Small intestine (tissue), 7 donors: Measurements from ENCODE around the gene GABRR2. TPM values are rescaled to one million over a fixed set of nuclear protein-coding genes. Genes with fewer than 3 reads are reported as not detected.
"Not testable (repeated sequence)": the region's sequence is repeated elsewhere in the genome, so short reads cannot be mapped to it uniquely, and the experiment has no call there.

Experiments
- DNase-seq, 2 donors: peaks; one replicate each; pipeline versions ENCODE4 v3.0.0 to v3.0.0-alpha.2; 2013
- FAIRE-seq: peaks from 2 replicates; lab custom pipeline; 2012; peaks lifted over from hg19 to GRCh38; lab: Jason Lieb, UNC
- H3K27ac ChIP-seq, 3 donors: one replicate each; pipeline ENCODE4 v1.5.1; 2013; ENCODE audit warnings: low read length in 2 of 3, mild to moderate bottlenecking in 2 of 3, control low read depth in 1 of 3, inconsistent platforms in 1 of 3, low read depth in 1 of 3, moderate library complexity in 1 of 3
- H3K27me3 ChIP-seq, 3 donors: one replicate each; pipeline ENCODE4 v1.6.1; 2013; ENCODE audit warnings: low read length in 3 of 3, inconsistent platforms in 1 of 3; ENCODE audit not compliant: control insufficient read depth in 3 of 3, insufficient read depth in 3 of 3
- H3K36me3 ChIP-seq, 3 donors: one replicate each; pipeline ENCODE4 v1.6.1; 2013; ENCODE audit warnings: low read length in 3 of 3, inconsistent platforms in 1 of 3, low read depth in 1 of 3, mild to moderate bottlenecking in 1 of 3, moderate library complexity in 1 of 3; ENCODE audit not compliant: control insufficient read depth in 3 of 3, insufficient read depth in 2 of 3
- H3K4me1 ChIP-seq, 3 donors: one replicate each; pipeline ENCODE4 v1.6.1; 2013; ENCODE audit warnings: low read length in 2 of 3, inconsistent platforms in 1 of 3, low read depth in 1 of 3, mild to moderate bottlenecking in 1 of 3, moderate library complexity in 1 of 3; ENCODE audit not compliant: control insufficient read depth in 3 of 3, insufficient read depth in 2 of 3
- H3K4me3 ChIP-seq, 3 donors: one replicate each; pipeline ENCODE4 v1.5.1; 2013; ENCODE audit warnings: low read length in 3 of 3, control low read depth in 1 of 3, inconsistent platforms in 1 of 3, low read depth in 1 of 3, mild to moderate bottlenecking in 1 of 3, moderate library complexity in 1 of 3
- H3K9me3 ChIP-seq, 2 donors: one replicate each; pipeline ENCODE4 v1.6.1; 2013; ENCODE audit warnings: low read depth in 1 of 2, low read length in 1 of 2; ENCODE audit not compliant: control insufficient read depth in 2 of 2, insufficient read depth in 1 of 2
- WGBS, 3 donors: extraction: QIAGEN DNeasy Blood & Tissue Kit; methylation state at CpG; one replicate each; pipeline ENCODE4 v1.1.7; 2013; 5-methylcytosine and 5-hydroxymethylcytosine counted together
- polyA plus RNA-seq, 4 donors: library from polyadenylated mRNA; stranded (reverse) in 3 of 4; unstranded in 1 of 4; fragments of 200-250 nt in 3 of 4; fragments of 120-200 nt in 1 of 4; gene quantifications; one replicate each; pipeline versions ENCODE4 v1.2.1 to v1.2.3, GENCODE V29; 2013
- donor health status: healthy with polysubstance abuse.
- donor health status: control.
- donor health status: control.
- donor health status: Bipolar disorder and iron deficiency.
- donor health status: healthy.

Gene GABRR2
- polyA plus RNA-seq, 4 donors = 0.21 to 0.81 (median 0.50) TPM

- H3K9me3 ChIP-seq, FAIRE-seq, H3K4me1 ChIP-seq, H3K27me3 ChIP-seq, H3K27ac ChIP-seq, H3K36me3 ChIP-seq, DNase-seq, H3K4me3 ChIP-seq: not testable (repeated sequence)
- 71 to 88% (median 75%) methylated on average over 1 of the region's 1 CpG for WGBS, 3 donors
These were observed 20.0 kb downstream of the GABRR2 start for GRCh38 chr6:89295116-89295515.

GRCh38 chr6:89291256-89291819 is 23.8 kb downstream of the GABRR2 start:
- 81 to 90% (median 85%) methylated on average over 11 of the region's 11 CpGs for WGBS, 3 donors
- FAIRE-seq (no peak), DNase-seq (no peak)
- no peaks in the 10 kb centered on the region for H3K27me3 ChIP-seq
- H3K27ac ChIP-seq = no peak overlapping the region
- no peak overlapping the region for H3K4me3 ChIP-seq
- no peaks in the 10 kb centered on the region for H3K9me3 ChIP-seq
- H3K36me3 ChIP-seq = no peaks in the 10 kb centered on the region
- H3K4me1 ChIP-seq = no peaks in the 10 kb centered on the region

- H3K4me1 ChIP-seq = no peaks in the 10 kb centered on the region
- no peaks in the 10 kb centered on the region for H3K36me3 ChIP-seq
- WGBS, 3 donors = 81 to 88% (median 86%) methylated on average over 11 to 13 of the region's 13 CpGs
- no peak overlapping the region for H3K27ac ChIP-seq
- no peaks in the 10 kb centered on the region for H3K27me3 ChIP-seq
- no peaks in the 10 kb centered on the region for H3K9me3 ChIP-seq
- no peak overlapping the region for H3K4me3 ChIP-seq
- FAIRE-seq (no peak), DNase-seq (no peak)
These were observed 24.5 kb downstream of the GABRR2 start for GRCh38 chr6:89290401-89291155.

- FAIRE-seq = no peak
- no peak overlapping the region for H3K27ac ChIP-seq
- DNase-seq = no peak
- no peaks in the 10 kb centered on the region for H3K9me3 ChIP-seq
- H3K4me1 ChIP-seq = no peaks in the 10 kb centered on the region
- H3K27me3 ChIP-seq = no peaks in the 10 kb centered on the region
- no peak overlapping the region for H3K4me3 ChIP-seq
- H3K36me3 ChIP-seq = no peaks in the 10 kb centered on the region
- WGBS, 3 donors = 85 to 92% (median 92%) methylated on average over 3 of the region's 3 CpGs
These were observed 25.4 kb downstream of the GABRR2 start for GRCh38 chr6:89289710-89290109.

- no peaks in the 10 kb centered on the region for H3K36me3 ChIP-seq
- no peaks in the 10 kb centered on the region for H3K4me1 ChIP-seq
- WGBS, 3 donors = 81 to 91% (median 89%) methylated on average over 5 to 9 of the region's 9 CpGs
- H3K27ac ChIP-seq = no peak overlapping the region
- H3K27me3 ChIP-seq = no peaks in the 10 kb centered on the region
- FAIRE-seq = no peak
- H3K4me3 ChIP-seq = no peak overlapping the region
- H3K9me3 ChIP-seq = no peaks in the 10 kb centered on the region
- DNase-seq = no peak
These were observed 27.6 kb downstream of the GABRR2 start for GRCh38 chr6:89287351-89288028.

- no peaks in the 10 kb centered on the region for H3K4me1 ChIP-seq
- DNase-seq = no peak
- no peaks in the 10 kb centered on the region for H3K36me3 ChIP-seq
- no peak overlapping the region for H3K4me3 ChIP-seq
- H3K27ac ChIP-seq = no peak overlapping the region
- H3K9me3 ChIP-seq = no peaks in the 10 kb centered on the region
- no peaks in the 10 kb centered on the region for H3K27me3 ChIP-seq
- WGBS, 3 donors = 76 to 80% (median 79%) methylated on average over 6 of the region's 6 CpGs
- no peak for FAIRE-seq
These were observed 28.6 kb downstream of the GABRR2 start for GRCh38 chr6:89286516-89286915.

GRCh38 chr6:89284963-89285735 is 29.9 kb downstream of the GABRR2 start:
- Histone ChIP-seq H3K4me3 (no peak overlapping the region), H3K27ac (no peak overlapping the region), H3K9me3 (no peaks in the 10 kb centered on the region), H3K27me3 (no peaks in the 10 kb centered on the region), H3K36me3 (no peaks in the 10 kb centered on the region), H3K4me1 (no peaks in the 10 kb centered on the region)
- FAIRE-seq (no peak), DNase-seq (no peak)
- WGBS, 3 donors = 82 to 84% (median 83%) methylated on average over 15 of the region's 15 CpGs

- DNase-seq = no peak
- Histone ChIP-seq H3K4me3 (no peak overlapping the region), H3K27me3 (no peaks in the 10 kb centered on the region), H3K36me3 (no peaks in the 10 kb centered on the region), H3K27ac (no peak overlapping the region), H3K4me1 (no peaks in the 10 kb centered on the region), H3K9me3 (no peaks in the 10 kb centered on the region)
- WGBS, 3 donors = 83 to 90% (median 88%) methylated on average over 3 of the region's 3 CpGs
- no peak for FAIRE-seq
These were observed 31.0 kb downstream of the GABRR2 start for GRCh38 chr6:89284081-89284480.
